GM23338 (cell line): ENCODE measurements around the gene PIGK. TPM values are rescaled to one million over a fixed set of nuclear protein-coding genes. Genes with fewer than 3 reads are reported as not detected.
A peak's percentile ranks its signal among the peaks of the same experiment; 100 is the strongest.

Source experiments
- ATAC-seq: fragments of 200-7000 bp; cut with Tn5 transposase; 3 replicates; pipeline ENCODE4 v1.9.1; 2020
- DNase-seq: peaks from one replicate; pipeline ENCODE4 v3.0.0-alpha.2; 2015; ENCODE audit warnings: low spot score
- H2AFZ ChIP-seq: fragments of 200-600 bp; sonication (generic); 2 replicates; pipeline ENCODE4 v1.8.0; 2016; ENCODE audit warnings: antibody characterized with exemption, mild to moderate bottlenecking, moderate library complexity
- H3F3A ChIP-seq: fragments of 200-600 bp; sonication (generic); replicated peaks from 2 replicates; pipeline ENCODE4 v1.8.0; 2017; ENCODE audit warnings: antibody characterized with exemption, mixed run types, low read depth
- H3K27ac ChIP-seq: fragments of 200-600 bp; sonication (generic); 2 replicates; pipeline ENCODE4 v1.6.1; 2016; ENCODE audit warnings: low read depth
- H3K27me3 ChIP-seq: fragments of 200-600 bp; sonication (generic); 2 replicates; pipeline ENCODE4 v1.8.0; 2016; ENCODE audit warnings: mild to moderate bottlenecking, mixed run types, moderate library complexity; ENCODE audit not compliant: insufficient read depth
- H3K36me3 ChIP-seq: fragments of 200-600 bp; sonication (generic); 2 replicates; pipeline ENCODE4 v1.8.0; 2016; ENCODE audit warnings: mild to moderate bottlenecking; ENCODE audit not compliant: insufficient read depth
- H3K4me1 ChIP-seq: fragments of 200-600 bp; sonication (generic); 2 replicates; pipeline ENCODE4 v1.8.0; 2016; ENCODE audit warnings: mild to moderate bottlenecking, moderate library complexity; ENCODE audit not compliant: insufficient read depth
- H3K4me2 ChIP-seq: fragments of 200-600 bp; sonication (generic); 2 replicates; pipeline ENCODE4 v1.7.1; 2017; ENCODE audit warnings: mixed run types
- H3K4me3 ChIP-seq: fragments of 200-600 bp; sonication (generic); 2 replicates; pipeline ENCODE4 v1.6.1; 2016; ENCODE audit warnings: mixed run types
- H3K79me2 ChIP-seq: fragments of 200-600 bp; sonication (generic); replicated peaks from 2 replicates; pipeline ENCODE4 v1.8.0; 2017; ENCODE audit warnings: mild to moderate bottlenecking; ENCODE audit not compliant: insufficient read depth
- H3K9me2 ChIP-seq: fragments of 200-600 bp; sonication (generic); 2 replicates; pipeline ENCODE4 v1.8.0; 2017; ENCODE audit not compliant: insufficient read depth
- H4K20me1 ChIP-seq: fragments of 200-600 bp; sonication (generic); replicated peaks from 2 replicates; pipeline ENCODE4 v1.8.0; 2017; ENCODE audit warnings: mild to moderate bottlenecking; ENCODE audit not compliant: insufficient read depth
- H3K27ac Mint-ChIP-seq: 2 replicates; pipeline ENCODE4 v1.8.0; 2020; ENCODE audit warnings: inconsistent platforms, mild to moderate bottlenecking, moderate library complexity, mixed read lengths
- H3K27me3 Mint-ChIP-seq: 3 replicates; pipeline ENCODE4 v1.8.0; 2022; ENCODE audit warnings: low read depth, mild to moderate bottlenecking, moderate library complexity, mixed read lengths, inconsistent platforms; ENCODE audit not compliant: insufficient read depth, poor library complexity
- H3K36me3 Mint-ChIP-seq: 3 replicates; pipeline ENCODE4 v1.8.0; 2021; ENCODE audit warnings: low read depth, mild to moderate bottlenecking, inconsistent platforms, moderate library complexity, mixed read lengths
- H3K4me1 Mint-ChIP-seq: 3 replicates; pipeline ENCODE4 v1.8.0; 2020; ENCODE audit warnings: mild to moderate bottlenecking, inconsistent platforms, mixed read lengths
- H3K4me3 Mint-ChIP-seq: 3 replicates; pipeline ENCODE4 v1.8.0; 2021; ENCODE audit warnings: moderate library complexity, mild to moderate bottlenecking, inconsistent platforms, mixed read lengths
- H3K9me3 Mint-ChIP-seq: 3 replicates; pipeline ENCODE4 v1.8.0; 2020; ENCODE audit warnings: moderate library complexity, mild to moderate bottlenecking, inconsistent platforms, mixed read lengths
- CREB1 ChIP-seq: fragments of 250-450 bp; sonication (Bioruptor Pico); IDR thresholded peaks from 2 replicates; pipeline ENCODE4 v1.5.0; 2020; ENCODE audit warnings: low read depth, mild to moderate bottlenecking, moderate library complexity
- EZH2 ChIP-seq: fragments of 200-600 bp; sonication (generic); IDR thresholded peaks from one replicate; pipeline ENCODE4 v1.8.0; 2017; ENCODE audit warnings: antibody characterized with exemption, mild to moderate bottlenecking, low read depth; ENCODE audit not compliant: unreplicated experiment
- EZH2phosphoT487 ChIP-seq: fragments of 200-600 bp; sonication (generic); IDR thresholded peaks from one replicate; pipeline ENCODE4 v1.8.1; 2018; ENCODE audit warnings: antibody characterized with exemption; ENCODE audit not compliant: unreplicated experiment
- JUNB ChIP-seq: IDR thresholded peaks from one replicate; pipeline ENCODE4 v1.6.1; 2016; ENCODE audit warnings: antibody characterized with exemption; ENCODE audit not compliant: unreplicated experiment
- POLR2AphosphoS5 ChIP-seq: IDR thresholded peaks from 2 replicates; pipeline ENCODE4 v1.6.1; 2016; ENCODE audit warnings: antibody characterized with exemption, low read depth
- ZNF114 ChIP-seq: fragments of 250-450 bp; sonication (Bioruptor Pico); IDR thresholded peaks from 2 replicates; pipeline ENCODE4 v1.5.0; 2020; ENCODE audit warnings: mild to moderate bottlenecking, moderate library complexity
- ZNF331 ChIP-seq: fragments of 250-450 bp; sonication (Bioruptor Pico); IDR thresholded peaks from 2 replicates; pipeline ENCODE4 v1.5.0; 2020; ENCODE audit warnings: low read depth, mild to moderate bottlenecking, moderate library complexity
- polyA plus RNA-seq: library from polyadenylated mRNA; unstranded; fragments of >200 nt; fragmentation: Nextera tagmentation; extraction: Ambion mirVana; gene quantifications from 2 replicates; pipeline ENCODE4 v1.2.1, GENCODE V29; 2016
- total RNA-seq: library from RNA; depleted of rRNA; stranded (reverse); fragments of >200 nt; shearing (Covaris generic); gene quantifications from 2 replicates; pipeline ENCODE4 v1.2.3, GENCODE V29; 2014
- TF ChIP-seq, protein P1 (sequence below): IDR thresholded peaks from 2 replicates; pipeline ENCODE4 v1.6.1; 2016; ENCODE audit warnings: antibody characterized with exemption
- TF ChIP-seq, protein P2 (sequence below), 2 experiments: fragments of 200-600 bp in 1 of 2; sonication (generic) in 1 of 2; conservative IDR thresholded peaks; 2 replicates each; pipeline versions ENCODE4 v1.5.1 to v1.6.1; 2016 to 2017; ENCODE audit warnings: antibody characterized with exemption in 2 of 2, low read depth in 2 of 2, mild to moderate bottlenecking in 2 of 2, moderate library complexity in 1 of 2

PIGK gene
- total and polyA plus RNA-seq, 2 experiments from 2014 or later: 16.4 to 26.4 TPM

GRCh38 chr1:77234943-77235342, 15.7 kb upstream of the PIGK start:
- H3K9me2 ChIP-seq: no peaks in the 10 kb centered on the region; the same call in 1 of the 2 replicates
- Mint-ChIP-seq H3K4me3 (no peak overlapping the region), H3K9me3 (no peaks in the 10 kb centered on the region; the same call in 2 of the 3 replicates), H3K27me3 (no peaks in the 10 kb centered on the region), H3K27ac (no peak overlapping the region), H3K36me3 (peaks cover 16% of the 10 kb centered on the region; the same call in 2 of the 3 replicates), H3K4me1 (no peaks in the 10 kb centered on the region)
- no peaks in the 10 kb centered on the region for H3K79me2 ChIP-seq
- ATAC-seq (no peak), DNase-seq (no peak)
- no peak overlapping the region for H3K4me3 ChIP-seq
- H3K27ac ChIP-seq: no peak overlapping the region
- no peaks in the 10 kb centered on the region for H3K4me1 ChIP-seq
- no peak overlapping the region for H2AFZ ChIP-seq
- no peak overlapping the region for H3K4me2 ChIP-seq
- no peaks in the 10 kb centered on the region for H3K36me3 ChIP-seq
- no peaks in the 10 kb centered on the region for H3K27me3 ChIP-seq
- H3F3A ChIP-seq: no peaks in the 10 kb centered on the region
- TF ChIP-seq ZNF114 (CRISPR knock-in tag) (no peak), POLR2AphosphoS5 (no peak), CREB1 (CRISPR knock-in tag) (no peak), EZH2 (no peak), JUNB (no peak), ZNF331 (no peak), EZH2phosphoT487 (no peak)
- TF ChIP-seq, protein P1, sequence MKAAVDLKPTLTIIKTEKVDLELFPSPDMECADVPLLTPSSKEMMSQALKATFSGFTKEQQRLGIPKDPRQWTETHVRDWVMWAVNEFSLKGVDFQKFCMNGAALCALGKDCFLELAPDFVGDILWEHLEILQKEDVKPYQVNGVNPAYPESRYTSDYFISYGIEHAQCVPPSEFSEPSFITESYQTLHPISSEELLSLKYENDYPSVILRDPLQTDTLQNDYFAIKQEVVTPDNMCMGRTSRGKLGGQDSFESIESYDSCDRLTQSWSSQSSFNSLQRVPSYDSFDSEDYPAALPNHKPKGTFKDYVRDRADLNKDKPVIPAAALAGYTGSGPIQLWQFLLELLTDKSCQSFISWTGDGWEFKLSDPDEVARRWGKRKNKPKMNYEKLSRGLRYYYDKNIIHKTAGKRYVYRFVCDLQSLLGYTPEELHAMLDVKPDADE: no peak
- TF ChIP-seq, protein P2, sequence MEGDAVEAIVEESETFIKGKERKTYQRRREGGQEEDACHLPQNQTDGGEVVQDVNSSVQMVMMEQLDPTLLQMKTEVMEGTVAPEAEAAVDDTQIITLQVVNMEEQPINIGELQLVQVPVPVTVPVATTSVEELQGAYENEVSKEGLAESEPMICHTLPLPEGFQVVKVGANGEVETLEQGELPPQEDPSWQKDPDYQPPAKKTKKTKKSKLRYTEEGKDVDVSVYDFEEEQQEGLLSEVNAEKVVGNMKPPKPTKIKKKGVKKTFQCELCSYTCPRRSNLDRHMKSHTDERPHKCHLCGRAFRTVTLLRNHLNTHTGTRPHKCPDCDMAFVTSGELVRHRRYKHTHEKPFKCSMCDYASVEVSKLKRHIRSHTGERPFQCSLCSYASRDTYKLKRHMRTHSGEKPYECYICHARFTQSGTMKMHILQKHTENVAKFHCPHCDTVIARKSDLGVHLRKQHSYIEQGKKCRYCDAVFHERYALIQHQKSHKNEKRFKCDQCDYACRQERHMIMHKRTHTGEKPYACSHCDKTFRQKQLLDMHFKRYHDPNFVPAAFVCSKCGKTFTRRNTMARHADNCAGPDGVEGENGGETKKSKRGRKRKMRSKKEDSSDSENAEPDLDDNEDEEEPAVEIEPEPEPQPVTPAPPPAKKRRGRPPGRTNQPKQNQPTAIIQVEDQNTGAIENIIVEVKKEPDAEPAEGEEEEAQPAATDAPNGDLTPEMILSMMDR (conservative IDR thresholded peaks at IDR 0.05; ENCODE audit: low read depth in 2 of 2): no peak
- H4K20me1 ChIP-seq: no peaks in the 10 kb centered on the region

GRCh38 chr1:77234096-77234495, 14.9 kb upstream of the PIGK start:
- no peaks in the 10 kb centered on the region; the same call in 1 of the 2 replicates for H3K9me2 ChIP-seq
- H2AFZ ChIP-seq: no peak overlapping the region
- Mint-ChIP-seq H3K4me1 (no peaks in the 10 kb centered on the region), H3K27ac (no peak overlapping the region), H3K9me3 (no peaks in the 10 kb centered on the region; the same call in 2 of the 3 replicates), H3K27me3 (no peaks in the 10 kb centered on the region), H3K4me3 (no peak overlapping the region), H3K36me3 (peaks cover 16% of the 10 kb centered on the region; the same call in 2 of the 3 replicates)
- H3K4me2 ChIP-seq: no peak overlapping the region
- no peaks in the 10 kb centered on the region for H3K79me2 ChIP-seq
- TF ChIP-seq ZNF331 (no peak), JUNB (no peak)
- no peaks in the 10 kb centered on the region for H3K36me3 ChIP-seq
- no peak overlapping the region for H3K27ac ChIP-seq
- no peaks in the 10 kb centered on the region for H3F3A ChIP-seq
- ATAC-seq (no peak), DNase-seq (peak; percentile 34)
- H3K4me1 ChIP-seq: no peaks in the 10 kb centered on the region
- no peaks in the 10 kb centered on the region for H4K20me1 ChIP-seq
- no peak overlapping the region for H3K4me3 ChIP-seq
- no peaks in the 10 kb centered on the region for H3K27me3 ChIP-seq
